H1 (cell line): ENCODE results near the gene ARHGEF7. TPM values are rescaled to one million over a fixed set of nuclear protein-coding genes. Genes with fewer than 3 reads are reported as not detected.

Experiments used
- CHD2 ChIP-seq: IDR thresholded peaks from 2 replicates; pipeline ENCODE4 v1.6.1; 2012; ENCODE audit warnings: low read length, improper control_type of control experiment
- TAF1 ChIP-seq: IDR thresholded peaks from 2 replicates; pipeline ENCODE4 v1.6.1; 2011; ENCODE audit warnings: mild to moderate bottlenecking, low read depth, low read length
- polyA plus RNA-seq, 7 experiments: library from polyadenylated mRNA; depleted of rRNA in 3 of 7; stranded (reverse) in 5 of 7; unstranded in 2 of 7; fragments of >200 nt in 5 of 7; fragments of 200-250 nt in 2 of 7; gene quantifications; 1 replicate in 5 of 7; 2 replicates in 1 of 7; 4 replicates in 1 of 7; pipeline versions ENCODE4 v1.2.1 to v1.2.3, GENCODE V29; 2011 to 2013; ENCODE audit warnings: missing spikeins in 2 of 7, mixed read lengths in 2 of 7
- total RNA-seq: library from RNA; stranded (reverse); fragmentation: NEBNext Ultra II Directional; extraction: Animal tissue kit (Norgen Biotek cat#: 25700); gene quantifications from 2 replicates; pipeline ENCODE4 v1.2.1, GENCODE V29; 2021
- TF ChIP-seq, protein P1 (sequence below): fragments of 300-600 bp; sonication (generic); IDR thresholded peaks from 2 replicates; pipeline ENCODE4 v1.7.1; 2012; ENCODE audit warnings: low read length, moderate library complexity, mild to moderate bottlenecking, inconsistent platforms; ENCODE audit not compliant: insufficient replicate concordance
- TF ChIP-seq, protein P2 (sequence below): IDR thresholded peaks from 2 replicates; pipeline ENCODE4 v1.6.1; 2011; ENCODE audit warnings: low read depth, mild to moderate bottlenecking, low read length; ENCODE audit not compliant: insufficient read depth

ARHGEF7 gene
- total and polyA plus RNA-seq, 2 of the 8 experiments (the other 6 are each of a cell fraction or from before 2014, with no cell fraction given) = 26.2 to 56.5 TPM

DNA sequence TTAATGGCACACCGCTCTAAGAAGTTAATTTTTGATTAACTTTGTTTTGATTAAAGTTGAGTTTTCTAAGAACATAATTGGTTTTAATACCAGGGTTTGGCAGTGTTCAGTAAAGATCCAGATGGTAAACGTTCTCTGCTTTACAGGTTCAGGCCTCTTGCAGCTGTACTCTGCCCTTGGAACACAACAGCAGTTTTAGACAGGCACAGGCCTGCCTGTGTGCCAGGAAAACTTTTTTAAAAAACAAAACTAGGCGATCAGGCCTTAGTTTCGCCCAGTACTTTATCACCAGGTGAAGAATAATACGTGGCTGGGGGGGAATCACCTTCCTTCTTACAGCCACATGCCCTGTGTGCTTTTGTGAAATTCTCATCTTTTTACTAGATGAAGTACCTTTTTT lies 167.3 kb downstream of the ARHGEF7 start (continued):
- TF ChIP-seq, protein P1, sequence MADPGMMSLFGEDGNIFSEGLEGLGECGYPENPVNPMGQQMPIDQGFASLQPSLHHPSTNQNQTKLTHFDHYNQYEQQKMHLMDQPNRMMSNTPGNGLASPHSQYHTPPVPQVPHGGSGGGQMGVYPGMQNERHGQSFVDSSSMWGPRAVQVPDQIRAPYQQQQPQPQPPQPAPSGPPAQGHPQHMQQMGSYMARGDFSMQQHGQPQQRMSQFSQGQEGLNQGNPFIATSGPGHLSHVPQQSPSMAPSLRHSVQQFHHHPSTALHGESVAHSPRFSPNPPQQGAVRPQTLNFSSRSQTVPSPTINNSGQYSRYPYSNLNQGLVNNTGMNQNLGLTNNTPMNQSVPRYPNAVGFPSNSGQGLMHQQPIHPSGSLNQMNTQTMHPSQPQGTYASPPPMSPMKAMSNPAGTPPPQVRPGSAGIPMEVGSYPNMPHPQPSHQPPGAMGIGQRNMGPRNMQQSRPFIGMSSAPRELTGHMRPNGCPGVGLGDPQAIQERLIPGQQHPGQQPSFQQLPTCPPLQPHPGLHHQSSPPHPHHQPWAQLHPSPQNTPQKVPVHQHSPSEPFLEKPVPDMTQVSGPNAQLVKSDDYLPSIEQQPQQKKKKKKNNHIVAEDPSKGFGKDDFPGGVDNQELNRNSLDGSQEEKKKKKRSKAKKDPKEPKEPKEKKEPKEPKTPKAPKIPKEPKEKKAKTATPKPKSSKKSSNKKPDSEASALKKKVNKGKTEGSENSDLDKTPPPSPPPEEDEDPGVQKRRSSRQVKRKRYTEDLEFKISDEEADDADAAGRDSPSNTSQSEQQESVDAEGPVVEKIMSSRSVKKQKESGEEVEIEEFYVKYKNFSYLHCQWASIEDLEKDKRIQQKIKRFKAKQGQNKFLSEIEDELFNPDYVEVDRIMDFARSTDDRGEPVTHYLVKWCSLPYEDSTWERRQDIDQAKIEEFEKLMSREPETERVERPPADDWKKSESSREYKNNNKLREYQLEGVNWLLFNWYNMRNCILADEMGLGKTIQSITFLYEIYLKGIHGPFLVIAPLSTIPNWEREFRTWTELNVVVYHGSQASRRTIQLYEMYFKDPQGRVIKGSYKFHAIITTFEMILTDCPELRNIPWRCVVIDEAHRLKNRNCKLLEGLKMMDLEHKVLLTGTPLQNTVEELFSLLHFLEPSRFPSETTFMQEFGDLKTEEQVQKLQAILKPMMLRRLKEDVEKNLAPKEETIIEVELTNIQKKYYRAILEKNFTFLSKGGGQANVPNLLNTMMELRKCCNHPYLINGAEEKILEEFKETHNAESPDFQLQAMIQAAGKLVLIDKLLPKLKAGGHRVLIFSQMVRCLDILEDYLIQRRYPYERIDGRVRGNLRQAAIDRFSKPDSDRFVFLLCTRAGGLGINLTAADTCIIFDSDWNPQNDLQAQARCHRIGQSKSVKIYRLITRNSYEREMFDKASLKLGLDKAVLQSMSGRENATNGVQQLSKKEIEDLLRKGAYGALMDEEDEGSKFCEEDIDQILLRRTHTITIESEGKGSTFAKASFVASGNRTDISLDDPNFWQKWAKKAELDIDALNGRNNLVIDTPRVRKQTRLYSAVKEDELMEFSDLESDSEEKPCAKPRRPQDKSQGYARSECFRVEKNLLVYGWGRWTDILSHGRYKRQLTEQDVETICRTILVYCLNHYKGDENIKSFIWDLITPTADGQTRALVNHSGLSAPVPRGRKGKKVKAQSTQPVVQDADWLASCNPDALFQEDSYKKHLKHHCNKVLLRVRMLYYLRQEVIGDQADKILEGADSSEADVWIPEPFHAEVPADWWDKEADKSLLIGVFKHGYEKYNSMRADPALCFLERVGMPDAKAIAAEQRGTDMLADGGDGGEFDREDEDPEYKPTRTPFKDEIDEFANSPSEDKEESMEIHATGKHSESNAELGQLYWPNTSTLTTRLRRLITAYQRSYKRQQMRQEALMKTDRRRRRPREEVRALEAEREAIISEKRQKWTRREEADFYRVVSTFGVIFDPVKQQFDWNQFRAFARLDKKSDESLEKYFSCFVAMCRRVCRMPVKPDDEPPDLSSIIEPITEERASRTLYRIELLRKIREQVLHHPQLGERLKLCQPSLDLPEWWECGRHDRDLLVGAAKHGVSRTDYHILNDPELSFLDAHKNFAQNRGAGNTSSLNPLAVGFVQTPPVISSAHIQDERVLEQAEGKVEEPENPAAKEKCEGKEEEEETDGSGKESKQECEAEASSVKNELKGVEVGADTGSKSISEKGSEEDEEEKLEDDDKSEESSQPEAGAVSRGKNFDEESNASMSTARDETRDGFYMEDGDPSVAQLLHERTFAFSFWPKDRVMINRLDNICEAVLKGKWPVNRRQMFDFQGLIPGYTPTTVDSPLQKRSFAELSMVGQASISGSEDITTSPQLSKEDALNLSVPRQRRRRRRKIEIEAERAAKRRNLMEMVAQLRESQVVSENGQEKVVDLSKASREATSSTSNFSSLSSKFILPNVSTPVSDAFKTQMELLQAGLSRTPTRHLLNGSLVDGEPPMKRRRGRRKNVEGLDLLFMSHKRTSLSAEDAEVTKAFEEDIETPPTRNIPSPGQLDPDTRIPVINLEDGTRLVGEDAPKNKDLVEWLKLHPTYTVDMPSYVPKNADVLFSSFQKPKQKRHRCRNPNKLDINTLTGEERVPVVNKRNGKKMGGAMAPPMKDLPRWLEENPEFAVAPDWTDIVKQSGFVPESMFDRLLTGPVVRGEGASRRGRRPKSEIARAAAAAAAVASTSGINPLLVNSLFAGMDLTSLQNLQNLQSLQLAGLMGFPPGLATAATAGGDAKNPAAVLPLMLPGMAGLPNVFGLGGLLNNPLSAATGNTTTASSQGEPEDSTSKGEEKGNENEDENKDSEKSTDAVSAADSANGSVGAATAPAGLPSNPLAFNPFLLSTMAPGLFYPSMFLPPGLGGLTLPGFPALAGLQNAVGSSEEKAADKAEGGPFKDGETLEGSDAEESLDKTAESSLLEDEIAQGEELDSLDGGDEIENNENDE = no peak
- TF ChIP-seq, protein P2, sequence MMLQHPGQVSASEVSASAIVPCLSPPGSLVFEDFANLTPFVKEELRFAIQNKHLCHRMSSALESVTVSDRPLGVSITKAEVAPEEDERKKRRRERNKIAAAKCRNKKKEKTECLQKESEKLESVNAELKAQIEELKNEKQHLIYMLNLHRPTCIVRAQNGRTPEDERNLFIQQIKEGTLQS = no peak
- TF ChIP-seq TAF1 = no peak
- no peak for TF ChIP-seq CHD2
